ENCODE data around the gene PTPN22. TPM values are rescaled to one million over a fixed set of nuclear protein-coding genes. Genes with fewer than 3 reads are reported as not detected.

The PTPN22 gene
- total and polyA plus RNA-seq, 9 of the 15 experiments (the other 6 are each of a cell fraction or from before 2014, with no cell fraction given): 0.45 to 4.6 (median 1.1) TPM

- no peak for TF ChIP-seq ZNF165 (CRISPR knock-in tag; IDR thresholded peaks at IDR 0.05; ENCODE audit: borderline replicate concordance)
- no peak for TF ChIP-seq FOXP1 (CRISPR knock-in tag; IDR thresholded peaks at IDR 0.05)
- no peak for TF ChIP-seq THAP12 (CRISPR knock-in tag; IDR thresholded peaks at IDR 0.05)
- TF ChIP-seq NCOA4 (IDR thresholded peaks at IDR 0.05; ENCODE audit: partially characterized antibody): no peak
- TF ChIP-seq PHF20 (IDR thresholded peaks at IDR 0.05; ENCODE audit: partially characterized antibody): no peak
- TF ChIP-seq ARID3B (CRISPR knock-in tag; IDR thresholded peaks at IDR 0.05; ENCODE audit: borderline replicate concordance): no peak
- TF ChIP-seq U2AF2 (optimal IDR thresholded peaks at IDR 0.05; ENCODE audit: low read depth, low read length): no peak
- no peak for TF ChIP-seq NR1H2 (CRISPR knock-in tag; IDR thresholded peaks at IDR 0.05)
- TF ChIP-seq TRIM24 (IDR thresholded peaks at IDR 0.05): peak in 1 of 2 experiments; percentile 41; a peak in 1 of 4 replicates
- no peak for TF ChIP-seq FOXJ3 (CRISPR knock-in tag; IDR thresholded peaks at IDR 0.05)
- TF ChIP-seq ATF3 (IDR thresholded peaks at IDR 0.05): no peak
- no peak for TF ChIP-seq ATF3 (CRISPR knock-in tag; conservative IDR thresholded peaks at IDR 0.05)
- no peak for TF ChIP-seq RHOXF2B (CRISPR knock-in tag; conservative IDR thresholded peaks at IDR 0.05)
- TF ChIP-seq SMARCB1 (IDR thresholded peaks at IDR 0.05; ENCODE audit: insufficient read length, low read depth): no peak
- no peak for TF ChIP-seq THAP7 (CRISPR knock-in tag; IDR thresholded peaks at IDR 0.05)
- TF ChIP-seq OTX1 (CRISPR knock-in tag; IDR thresholded peaks at IDR 0.05): no peak
- peak; percentile 39 for TF ChIP-seq E2F8 (IDR thresholded peaks at IDR 0.05; ENCODE audit: low read depth, partially characterized antibody)
- TF ChIP-seq TCFL5 (CRISPR knock-in tag; conservative IDR thresholded peaks at IDR 0.05): no peak
- no peak for TF ChIP-seq CCAR2 (IDR thresholded peaks at IDR 0.05; ENCODE audit: low read depth, low read length)
- no peak for TF ChIP-seq ARID1B (IDR thresholded peaks at IDR 0.05)
- TF ChIP-seq DACH1 (IDR thresholded peaks at IDR 0.05; ENCODE audit: partially characterized antibody): no peak
These were observed 88.0 kb downstream of the PTPN22 start (continued) for GRCh38 chr1:113783254-113784103.

Data from K562 (cell line).